Activated CD8-positive, alpha-beta T cell treated with anti-CD3 and anti-CD28 coated beads for 36 hours (primary cell): ENCODE data around the gene ZC3H18. TPM values are rescaled to one million over a fixed set of nuclear protein-coding genes. Genes with fewer than 3 reads are reported as not detected.

ENCODE experiments used
- ATAC-seq: fragments of 200-7000 bp; cut with Tn5 transposase; one replicate; pipeline ENCODE4 v1.10.0; 2021; ENCODE audit warnings: mild to moderate bottlenecking, moderate library complexity
- CTCF ChIA-PET: fragments of 350-600 bp; sonication (Branson Sonifier 250); formaldehyde crosslinking; loops from one replicate; lab custom pipeline; 2021; ENCODE audit warnings: antibody characterized with exemption; lab: Charles Lee
- POLR2A ChIA-PET: fragments of 350-600 bp; sonication (Branson Sonifier 250); formaldehyde crosslinking; loops from one replicate; lab custom pipeline; 2021; ENCODE audit warnings: antibody characterized with exemption; lab: Charles Lee
- DNase-seq: peaks from one replicate; pipeline ENCODE4 v3.0.0-alpha.2; 2020
- H3K27ac Mint-ChIP-seq: one replicate; pipeline ENCODE4 v1.8.0; 2021; ENCODE audit warnings: mild to moderate bottlenecking, mixed read lengths
- H3K27me3 Mint-ChIP-seq: one replicate; pipeline ENCODE4 v1.8.0; 2021; ENCODE audit warnings: mixed read lengths
- H3K36me3 Mint-ChIP-seq: one replicate; pipeline ENCODE4 v1.8.0; 2021; ENCODE audit warnings: low read depth, mixed read lengths
- H3K4me1 Mint-ChIP-seq: one replicate; pipeline ENCODE4 v1.8.0; 2021; ENCODE audit warnings: low read depth, mixed read lengths
- H3K4me3 Mint-ChIP-seq: one replicate; pipeline ENCODE4 v1.8.0; 2021; ENCODE audit warnings: mild to moderate bottlenecking, moderate library complexity, mixed read lengths
- H3K9me3 Mint-ChIP-seq: one replicate; pipeline ENCODE4 v1.8.0; 2021; ENCODE audit warnings: mixed read lengths
- intact Hi-C: fragments of 100-400 bp; cut with micrococcal nuclease; formaldehyde crosslinking; loops from one replicate; pipeline ENCODE4 v1.10.0; 2022
- total RNA-seq, 2 experiments: library from RNA; stranded (reverse); gene quantifications; one replicate each; pipeline ENCODE4 v1.2.3, GENCODE V29; 2021
- TF ChIP-seq, protein P1 (sequence below): fragments of 200-600 bp; IDR thresholded peaks from one replicate; pipeline ENCODE4 v1.8.0; 2022; ENCODE audit warnings: antibody characterized with exemption, mild to moderate bottlenecking

Gene ZC3H18
- total RNA-seq, 2 experiments from 2014 or later = 67.7 to 73.5 TPM

DNA sequence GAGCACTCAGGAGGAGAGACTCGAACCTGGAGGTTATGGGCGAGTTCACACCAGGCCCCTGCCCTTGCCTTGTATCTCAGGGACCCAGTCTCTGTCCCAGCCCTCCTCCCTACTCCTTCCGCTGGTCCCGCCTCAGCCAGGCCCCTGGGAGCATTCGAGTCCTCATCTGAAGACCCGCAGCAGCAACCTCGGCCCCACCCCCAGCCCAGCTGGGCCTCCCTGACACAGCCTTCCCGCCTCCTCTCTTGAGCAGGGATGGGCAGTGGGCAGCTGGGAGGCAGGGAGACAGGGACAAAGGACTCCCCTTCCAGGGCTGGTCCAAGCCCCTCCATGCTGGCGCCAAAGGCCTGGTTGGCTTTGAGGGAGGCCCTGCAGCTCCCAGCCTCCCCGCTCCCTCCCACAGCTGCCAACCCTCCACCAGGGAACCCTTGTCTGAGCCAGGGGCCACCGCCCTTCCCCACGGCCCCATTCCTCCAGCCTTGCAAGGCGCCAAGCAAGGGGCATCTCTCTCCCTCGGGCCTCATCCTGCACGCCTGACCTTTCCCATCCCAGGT lies 15.4 kb upstream of the ZC3H18 start:
- ChIA-PET POLR2A (no interaction called here), CTCF (interaction anchor here (0.8 kb wide), 1 partner anchor 117 kb away, joined by 3 read pairs; no protein-coding TSS in a partner anchor)
- TF ChIP-seq, protein P1, sequence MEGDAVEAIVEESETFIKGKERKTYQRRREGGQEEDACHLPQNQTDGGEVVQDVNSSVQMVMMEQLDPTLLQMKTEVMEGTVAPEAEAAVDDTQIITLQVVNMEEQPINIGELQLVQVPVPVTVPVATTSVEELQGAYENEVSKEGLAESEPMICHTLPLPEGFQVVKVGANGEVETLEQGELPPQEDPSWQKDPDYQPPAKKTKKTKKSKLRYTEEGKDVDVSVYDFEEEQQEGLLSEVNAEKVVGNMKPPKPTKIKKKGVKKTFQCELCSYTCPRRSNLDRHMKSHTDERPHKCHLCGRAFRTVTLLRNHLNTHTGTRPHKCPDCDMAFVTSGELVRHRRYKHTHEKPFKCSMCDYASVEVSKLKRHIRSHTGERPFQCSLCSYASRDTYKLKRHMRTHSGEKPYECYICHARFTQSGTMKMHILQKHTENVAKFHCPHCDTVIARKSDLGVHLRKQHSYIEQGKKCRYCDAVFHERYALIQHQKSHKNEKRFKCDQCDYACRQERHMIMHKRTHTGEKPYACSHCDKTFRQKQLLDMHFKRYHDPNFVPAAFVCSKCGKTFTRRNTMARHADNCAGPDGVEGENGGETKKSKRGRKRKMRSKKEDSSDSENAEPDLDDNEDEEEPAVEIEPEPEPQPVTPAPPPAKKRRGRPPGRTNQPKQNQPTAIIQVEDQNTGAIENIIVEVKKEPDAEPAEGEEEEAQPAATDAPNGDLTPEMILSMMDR = no peak
- no peak overlapping the region for H3K27ac Mint-ChIP-seq
- H3K4me1 Mint-ChIP-seq = peaks cover 16% of the 10 kb centered on the region
- DNase-seq = no peak
- intact Hi-C loops = no loop called here
- ATAC-seq = no peak
- no peaks in the 10 kb centered on the region for H3K36me3 Mint-ChIP-seq
- no peak overlapping the region for H3K4me3 Mint-ChIP-seq
- peaks cover 2% of the 10 kb centered on the region for H3K27me3 Mint-ChIP-seq
- peaks cover 3% of the 10 kb centered on the region for H3K9me3 Mint-ChIP-seq

DNA sequence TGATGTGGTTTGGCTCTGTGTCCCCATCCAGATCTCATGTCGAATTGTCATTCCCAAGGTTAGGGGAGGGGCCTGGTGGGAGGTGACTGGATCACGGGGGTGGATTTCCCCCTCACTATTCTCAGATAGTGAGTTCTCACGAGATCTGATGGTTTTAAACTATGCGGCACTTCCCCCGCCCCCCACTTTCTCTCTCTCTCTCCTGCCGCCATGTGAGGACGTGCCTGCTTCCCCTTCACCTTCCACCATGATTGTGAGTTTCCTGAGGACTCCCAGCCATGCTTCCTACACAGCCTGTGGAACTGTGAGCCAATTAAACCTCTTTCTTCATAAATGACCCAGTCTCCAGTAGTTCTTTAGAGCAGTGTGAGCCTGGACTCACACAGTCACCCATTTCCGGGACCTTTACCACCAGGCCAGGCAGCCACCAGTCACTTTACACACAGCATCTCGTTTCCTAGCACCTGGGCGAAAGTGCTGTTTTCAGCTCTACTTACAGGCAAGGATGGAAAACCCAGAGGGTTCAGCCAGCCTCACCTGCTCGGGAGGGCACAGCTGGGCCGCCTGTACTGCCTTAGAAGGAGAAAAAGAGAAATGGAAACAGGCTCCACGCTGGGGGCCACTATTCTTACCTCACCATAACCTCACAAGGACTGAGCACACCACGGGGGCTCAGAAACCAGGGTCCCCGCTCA lies 13.8 kb upstream of the ZC3H18 start:
- intact Hi-C loops = no loop called here
- ATAC-seq = no peak
- Mint-ChIP-seq H3K4me1 (peaks cover 4% of the 10 kb centered on the region), H3K36me3 (no peaks in the 10 kb centered on the region), H3K4me3 (no peak overlapping the region), H3K9me3 (peaks cover 3% of the 10 kb centered on the region), H3K27ac (no peak overlapping the region), H3K27me3 (peaks cover 2% of the 10 kb centered on the region)
- ChIA-PET CTCF (no interaction called here), POLR2A (interaction anchor here (0.6 kb wide), 1 partner anchor 10 kb away, joined by 3 read pairs; no protein-coding TSS in a partner anchor)
- no peak for DNase-seq
- TF ChIP-seq, protein P1 = no peak

DNA sequence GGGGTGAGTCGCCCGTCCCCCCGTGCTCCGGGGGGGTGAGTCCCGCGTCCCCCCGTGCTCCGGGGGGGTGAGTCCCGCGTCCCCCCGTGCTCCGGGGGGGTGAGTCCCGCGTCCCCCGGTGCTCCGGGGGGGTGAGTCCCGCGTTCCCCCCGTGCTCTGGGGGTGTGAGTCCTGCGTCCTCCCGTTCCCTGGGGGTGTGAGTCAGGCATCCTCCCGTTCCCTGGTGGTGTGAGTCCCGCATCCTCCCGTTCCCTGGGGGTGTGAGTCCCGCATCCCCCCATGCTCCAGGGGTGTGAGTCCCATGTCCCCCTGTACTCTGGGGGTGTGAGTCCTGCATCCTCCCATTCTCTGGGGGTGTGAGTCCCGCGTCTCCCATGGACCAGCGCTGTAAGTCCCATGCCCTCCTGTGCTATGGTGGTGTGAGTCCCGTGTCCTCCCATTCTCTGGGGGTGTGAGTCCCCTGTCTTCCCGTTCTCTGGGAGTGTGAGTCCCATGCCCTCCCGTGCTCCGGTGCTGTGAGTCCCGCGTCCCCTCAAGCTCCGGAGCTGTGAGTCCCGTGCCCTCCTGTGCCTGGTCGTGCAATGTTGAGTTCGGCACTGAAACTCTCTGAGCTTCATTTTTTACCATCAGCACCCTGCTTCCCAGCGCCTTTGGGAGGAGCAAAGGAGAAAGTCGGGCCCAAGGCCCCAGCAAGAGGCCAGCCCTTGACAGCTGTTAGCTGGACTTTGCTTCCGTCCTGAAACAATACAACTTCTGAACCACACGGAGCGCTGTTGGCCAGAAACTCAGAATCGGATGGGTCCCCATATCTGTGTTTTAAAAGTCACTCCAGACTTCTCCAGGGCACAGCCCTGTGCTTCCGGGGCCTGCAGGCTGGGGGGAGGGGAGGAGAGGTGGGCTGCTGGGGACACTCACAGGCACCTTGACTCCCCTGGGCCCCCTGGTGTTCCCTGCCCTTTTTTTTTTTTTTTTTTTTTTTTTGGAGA lies 11.5 kb upstream of the ZC3H18 start:
- Mint-ChIP-seq H3K9me3 (peaks cover 3% of the 10 kb centered on the region), H3K27ac (no peak overlapping the region), H3K4me1 (peaks cover 2% of the 10 kb centered on the region), H3K4me3 (no peak overlapping the region), H3K27me3 (peaks cover 2% of the 10 kb centered on the region), H3K36me3 (no peaks in the 10 kb centered on the region)
- CTCF ChIA-PET = interaction anchor here (0.8 to 1.4 kb wide), 4 partner anchors 10 to 121 kb away, joined by 3 to 4 read pairs (median 3); no protein-coding TSS in a partner anchor
- ATAC-seq (peak; percentile 43), DNase-seq (peak; percentile 42)
- POLR2A ChIA-PET = no interaction called here
- intact Hi-C loops = no loop called here
- TF ChIP-seq, protein P1 = peak; percentile 38

DNA sequence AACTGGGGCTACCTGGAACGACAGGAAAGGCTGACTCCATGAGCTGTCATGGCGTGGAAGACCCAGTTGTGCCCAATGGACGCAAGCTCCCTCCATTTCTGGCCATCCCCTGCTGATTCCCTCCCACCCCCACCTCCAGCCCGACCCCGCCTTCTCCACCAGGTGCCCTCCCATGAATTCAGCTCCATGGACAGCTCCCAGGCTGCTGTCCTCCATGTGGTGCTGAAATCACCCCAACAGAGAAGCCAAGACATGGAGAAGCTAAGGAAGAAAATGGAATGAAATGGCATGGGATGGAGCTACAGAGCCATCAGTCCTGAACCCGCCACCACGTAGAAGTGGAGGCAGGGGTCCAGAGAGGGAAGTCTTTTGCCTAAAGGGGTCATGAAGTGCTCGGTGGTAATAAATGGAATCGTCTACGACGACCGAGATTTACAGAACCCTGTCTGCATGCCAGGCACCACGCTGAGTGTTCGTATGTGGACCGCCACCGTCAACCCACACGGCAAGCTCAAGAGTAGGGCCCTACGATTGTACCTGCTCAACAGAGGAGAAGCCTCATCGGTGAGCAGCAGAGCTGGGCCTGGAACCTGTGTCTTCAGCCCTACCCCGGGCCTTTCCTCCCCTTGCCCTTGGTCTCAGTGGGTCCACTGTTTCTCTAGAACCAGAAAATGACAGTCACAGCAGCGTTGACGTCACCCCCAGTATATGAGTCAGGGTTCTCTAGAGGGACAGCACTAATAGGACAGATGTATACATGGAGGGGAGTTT lies 9.3 kb upstream of the ZC3H18 start:
- H3K4me3 Mint-ChIP-seq = no peak overlapping the region
- no peak overlapping the region for H3K27ac Mint-ChIP-seq
- CTCF ChIA-PET = interaction anchor here (0.7 to 3.0 kb wide), 14 partner anchors 9 to 274 kb away, joined by 3 to 25 read pairs (median 4); partner anchors contain the start of genes ZC3H18 and ZFPM1
- peak; percentile 52 for DNase-seq
- peaks cover 3% of the 10 kb centered on the region for H3K9me3 Mint-ChIP-seq
- H3K4me1 Mint-ChIP-seq = peaks cover 5% of the 10 kb centered on the region
- ATAC-seq = peak; percentile 41
- TF ChIP-seq, protein P1 = no peak
- H3K36me3 Mint-ChIP-seq = no peaks in the 10 kb centered on the region
- intact Hi-C loops = no loop called here
- peaks cover 2% of the 10 kb centered on the region for H3K27me3 Mint-ChIP-seq
- POLR2A ChIA-PET = interaction anchor here (1.0 to 1.4 kb wide), 5 partner anchors 11 to 122 kb away, joined by 3 to 5 read pairs (median 3); partner anchors contain the start of gene ZFPM1
